Nephron progenitor cell (in vitro differentiated cells): Measurements from ENCODE around the gene SPRYD4.

Source experiments
- DNase-seq: peaks from one replicate; pipeline ENCODE4 v3.0.0; 2021
- H3K27ac Mint-ChIP-seq: 2 replicates; pipeline ENCODE4 v1.8.0; 2021; ENCODE audit warnings: mild to moderate bottlenecking, moderate library complexity, mixed read lengths
- H3K27me3 Mint-ChIP-seq: 2 replicates; pipeline ENCODE4 v1.8.0; 2021; ENCODE audit warnings: mild to moderate bottlenecking, low read depth, mixed read lengths; ENCODE audit not compliant: poor library complexity
- H3K36me3 Mint-ChIP-seq: 2 replicates; pipeline ENCODE4 v1.8.0; 2021; ENCODE audit warnings: low read depth, mixed read lengths
- H3K4me1 Mint-ChIP-seq: 2 replicates; pipeline ENCODE4 v1.8.0; 2021; ENCODE audit warnings: mixed read lengths
- H3K4me3 Mint-ChIP-seq: 2 replicates; pipeline ENCODE4 v1.8.0; 2021; ENCODE audit warnings: mild to moderate bottlenecking, moderate library complexity, mixed read lengths
- H3K9me3 Mint-ChIP-seq: 2 replicates; pipeline ENCODE4 v1.8.0; 2021; ENCODE audit warnings: mild to moderate bottlenecking, moderate library complexity, mixed read lengths
- CTCF ChIP-seq: fragments of 200-600 bp; sonication (generic); IDR thresholded peaks from 2 replicates; pipeline ENCODE4 v1.5.0; 2021; ENCODE audit warnings: antibody characterized with exemption

The SPRYD4 gene

GRCh38 chr12:56468216-56469006 is at the start of gene SPRYD4:
Gene SPRYD4 (plus strand): TSS chr12:56468578. CDS start chr12:56468592, 14 bp downstream.
- Mint-ChIP-seq H3K4me1 (peaks cover 29% of the 10 kb centered on the region), H3K36me3 (peaks cover 10% of the 10 kb centered on the region), H3K4me3 (peak within 1 kb of the TSS; percentile 99), H3K27ac (peak within 1 kb of the TSS; percentile 95), H3K27me3 (peaks cover 8% of the 10 kb centered on the region), H3K9me3 (no peaks in the 10 kb centered on the region)
- TF ChIP-seq CTCF: no peak
- peak; percentile 88 for DNase-seq

- Mint-ChIP-seq H3K4me1 (no peaks in the 10 kb centered on the region), H3K36me3 (peaks cover 45% of the 10 kb centered on the region), H3K27ac (peak overlapping the region; percentile 5), H3K9me3 (no peaks in the 10 kb centered on the region), H3K27me3 (no peaks in the 10 kb centered on the region), H3K4me3 (no peak overlapping the region)
- no peak for DNase-seq
- TF ChIP-seq CTCF: no peak
Measured at GRCh38 chr12:56420411-56420810, 48.0 kb upstream of the SPRYD4 start.

- TF ChIP-seq CTCF: no peak
- H3K27me3 Mint-ChIP-seq: peaks cover 3% of the 10 kb centered on the region
- no peak for DNase-seq
- H3K27ac Mint-ChIP-seq: no peak overlapping the region
- H3K4me1 Mint-ChIP-seq: no peaks in the 10 kb centered on the region
- no peaks in the 10 kb centered on the region for H3K9me3 Mint-ChIP-seq
- H3K4me3 Mint-ChIP-seq: no peak overlapping the region
- H3K36me3 Mint-ChIP-seq: peaks cover 49% of the 10 kb centered on the region
Measured at GRCh38 chr12:56425193-56425592, 43.2 kb upstream of the SPRYD4 start.

GRCh38 chr12:56425940-56426438 is 42.4 kb upstream of the SPRYD4 start:
- H3K27ac Mint-ChIP-seq: no peak overlapping the region
- H3K4me1 Mint-ChIP-seq: no peaks in the 10 kb centered on the region
- peaks cover 46% of the 10 kb centered on the region for H3K36me3 Mint-ChIP-seq
- TF ChIP-seq CTCF: no peak
- DNase-seq: no peak
- H3K27me3 Mint-ChIP-seq: peaks cover 3% of the 10 kb centered on the region
- no peaks in the 10 kb centered on the region for H3K9me3 Mint-ChIP-seq
- no peak overlapping the region for H3K4me3 Mint-ChIP-seq

- no peaks in the 10 kb centered on the region for H3K4me1 Mint-ChIP-seq
- no peak for DNase-seq
- no peak for TF ChIP-seq CTCF
- H3K4me3 Mint-ChIP-seq: no peak overlapping the region
- H3K36me3 Mint-ChIP-seq: peaks cover 46% of the 10 kb centered on the region
- peaks cover 3% of the 10 kb centered on the region for H3K27me3 Mint-ChIP-seq
- no peaks in the 10 kb centered on the region for H3K9me3 Mint-ChIP-seq
- no peak overlapping the region for H3K27ac Mint-ChIP-seq
Measured at GRCh38 chr12:56431288-56431687, 37.1 kb upstream of the SPRYD4 start.

- no peak for TF ChIP-seq CTCF
- no peak for DNase-seq
- no peaks in the 10 kb centered on the region for H3K9me3 Mint-ChIP-seq
Measured at GRCh38 chr12:56431850-56432249, 36.5 kb upstream of the SPRYD4 start.

More at GRCh38 chr12:56431850-56432249, 36.5 kb upstream of the SPRYD4 start:
- H3K4me1 Mint-ChIP-seq: no peaks in the 10 kb centered on the region
- H3K27ac Mint-ChIP-seq: no peak overlapping the region
- peaks cover 3% of the 10 kb centered on the region for H3K27me3 Mint-ChIP-seq
- peaks cover 50% of the 10 kb centered on the region for H3K36me3 Mint-ChIP-seq
- no peak overlapping the region for H3K4me3 Mint-ChIP-seq
